PC-9 (cell line): ENCODE results near the gene CEP70. TPM values are rescaled to one million over a fixed set of nuclear protein-coding genes. Genes with fewer than 3 reads are reported as not detected.

Experiments used
- BruUV-seq: library from RNA; stranded (reverse); fragments of 400-500 nt; replicated peaks from 2 replicates; lab custom pipeline; 2021; lab: Mats Ljungman, UMichigan
- CTCF ChIA-PET: fragments of 300-600 bp; sonication (Branson Sonifier 250); formaldehyde crosslinking; loops from one replicate; lab custom pipeline; 2022; ENCODE audit warnings: antibody characterized with exemption; lab: Charles Lee
- POLR2A ChIA-PET: fragments of 300-600 bp; sonication (Branson Sonifier 250); formaldehyde crosslinking; loops from one replicate; lab custom pipeline; 2022; ENCODE audit warnings: antibody characterized with exemption; ENCODE audit not compliant: unreplicated experiment; lab: Charles Lee
- DNase-seq, 2 experiments: peaks; one replicate each; pipeline versions ENCODE4 v3.0.0 to v3.0.0-alpha.2; 2015 to 2022; ENCODE audit warnings: mixed read lengths in 1 of 2
- H2AFZ ChIP-seq: fragments of 200-600 bp; sonication (generic); 2 replicates; pipeline ENCODE4 v1.8.1; 2017; ENCODE audit warnings: antibody characterized with exemption
- H3F3A ChIP-seq: fragments of 200-600 bp; sonication (generic); 2 replicates; pipeline ENCODE4 v1.8.1; 2017; ENCODE audit warnings: antibody characterized with exemption, mild to moderate bottlenecking, low read depth; ENCODE audit not compliant: insufficient read depth
- H3K27ac ChIP-seq: fragments of 200-600 bp; sonication (generic); 2 replicates; pipeline ENCODE4 v1.6.1; 2016; ENCODE audit warnings: mixed run types
- H3K27me3 ChIP-seq: fragments of 200-600 bp; sonication (generic); 2 replicates; pipeline ENCODE4 v1.6.1; 2016; ENCODE audit warnings: low read depth, mixed run types; ENCODE audit not compliant: insufficient read depth
- H3K36me3 ChIP-seq: fragments of 200-600 bp; sonication (generic); 2 replicates; pipeline ENCODE4 v1.6.1; 2016; ENCODE audit warnings: low read depth, mixed run types
- H3K4me1 ChIP-seq: fragments of 200-600 bp; sonication (generic); replicated peaks from 2 replicates; pipeline ENCODE4 v1.6.1; 2016; ENCODE audit warnings: mixed run types; ENCODE audit not compliant: insufficient read depth
- H3K4me2 ChIP-seq: fragments of 200-600 bp; sonication (generic); 2 replicates; pipeline ENCODE4 v1.6.1; 2017; ENCODE audit warnings: mixed run types
- H3K4me3 ChIP-seq: fragments of 200-600 bp; sonication (generic); 2 replicates; pipeline ENCODE4 v1.6.1; 2016; ENCODE audit warnings: mixed run types
- H3K79me2 ChIP-seq: fragments of 200-600 bp; sonication (generic); 2 replicates; pipeline ENCODE4 v1.6.1; 2017; ENCODE audit warnings: low read depth, mixed run types
- H3K9me2 ChIP-seq: fragments of 200-600 bp; sonication (generic); 2 replicates; pipeline ENCODE4 v1.8.1; 2017; ENCODE audit warnings: mild to moderate bottlenecking; ENCODE audit not compliant: insufficient read depth
- H3K9me3 ChIP-seq: fragments of 200-600 bp; sonication (generic); 2 replicates; pipeline ENCODE4 v1.8.1; 2016; ENCODE audit warnings: low read depth; ENCODE audit not compliant: insufficient read depth
- H4K20me1 ChIP-seq: fragments of 200-600 bp; sonication (generic); 2 replicates; pipeline ENCODE4 v1.8.1; 2017; ENCODE audit not compliant: insufficient read depth
- CTCF ChIP-seq: fragments of 200-600 bp; sonication (generic); conservative IDR thresholded peaks from 2 replicates; pipeline ENCODE4 v1.6.1; 2017; ENCODE audit warnings: mixed run types, antibody characterized with exemption, mild to moderate bottlenecking, moderate library complexity
- EZH2 ChIP-seq: fragments of 200-600 bp; sonication (generic); IDR thresholded peaks from 2 replicates; pipeline ENCODE4 v1.8.0; 2017; ENCODE audit warnings: antibody characterized with exemption, low read depth
- intact Hi-C: fragments of 100-400 bp; cut with micrococcal nuclease; formaldehyde crosslinking; loops from one replicate; pipeline ENCODE4 v1.10.0; 2022; ENCODE audit not compliant: unreplicated experiment
- total RNA-seq: library from RNA; stranded (reverse); gene quantifications from 2 replicates; pipeline ENCODE4 v1.2.3, GENCODE V29; 2021

The CEP70 gene
- total RNA-seq, 1 experiment from 2014 or later = 73.6 TPM

DNA sequence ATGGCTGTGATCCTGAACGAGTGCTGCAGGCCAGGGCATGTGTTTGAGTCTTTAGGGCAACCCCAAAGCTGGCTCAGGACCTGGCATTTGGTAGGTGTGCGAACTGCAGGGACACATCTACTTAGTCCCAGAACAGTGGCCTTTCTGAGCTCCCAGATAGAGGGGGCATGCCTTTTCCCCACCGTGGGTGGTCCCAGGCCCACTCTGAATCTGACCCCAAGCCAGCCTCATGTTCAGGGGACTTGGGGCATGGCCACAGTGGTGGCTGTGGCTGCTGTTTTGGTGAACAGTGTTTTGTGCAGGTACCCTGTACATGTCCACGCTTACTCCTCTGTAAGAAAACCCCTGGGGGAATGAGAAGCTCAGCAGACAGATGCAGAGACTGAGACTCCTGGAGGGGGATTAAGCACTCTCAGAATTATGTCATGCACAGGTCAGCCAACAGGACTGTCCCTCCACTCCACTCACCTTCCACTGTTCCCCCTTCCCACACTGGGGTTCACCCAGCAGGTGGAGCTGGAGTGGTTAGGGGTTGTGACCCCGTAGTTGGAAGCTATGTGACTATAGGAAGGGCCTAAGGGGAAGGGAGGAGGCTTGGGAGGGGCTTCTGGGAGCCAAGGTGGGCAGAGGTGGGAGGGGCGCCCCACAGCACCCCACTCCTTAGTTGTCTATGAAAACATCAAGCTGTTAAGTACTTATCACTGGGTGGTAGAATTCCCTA is 143.2 kb downstream of the CEP70 start:
- Histone ChIP-seq H3K9me3 (no peaks in the 10 kb centered on the region), H3K4me3 (no peak overlapping the region), H3K4me2 (no peak overlapping the region), H3F3A (no peaks in the 10 kb centered on the region), H3K27me3 (no peaks in the 10 kb centered on the region), H4K20me1 (no peaks in the 10 kb centered on the region), H3K27ac (no peak overlapping the region), H2AFZ (no peak overlapping the region), H3K9me2 (no peaks in the 10 kb centered on the region), H3K36me3 (no peaks in the 10 kb centered on the region), H3K4me1 (no peaks in the 10 kb centered on the region), H3K79me2 (no peaks in the 10 kb centered on the region)
- no peak for TF ChIP-seq EZH2
- TF ChIP-seq CTCF = no peak
- POLR2A ChIA-PET = no interaction called here
- intact Hi-C loops = no loop called here
- BruUV-seq = no TSS peak
- DNase-seq = no peak
- CTCF ChIA-PET = no interaction called here

DNA sequence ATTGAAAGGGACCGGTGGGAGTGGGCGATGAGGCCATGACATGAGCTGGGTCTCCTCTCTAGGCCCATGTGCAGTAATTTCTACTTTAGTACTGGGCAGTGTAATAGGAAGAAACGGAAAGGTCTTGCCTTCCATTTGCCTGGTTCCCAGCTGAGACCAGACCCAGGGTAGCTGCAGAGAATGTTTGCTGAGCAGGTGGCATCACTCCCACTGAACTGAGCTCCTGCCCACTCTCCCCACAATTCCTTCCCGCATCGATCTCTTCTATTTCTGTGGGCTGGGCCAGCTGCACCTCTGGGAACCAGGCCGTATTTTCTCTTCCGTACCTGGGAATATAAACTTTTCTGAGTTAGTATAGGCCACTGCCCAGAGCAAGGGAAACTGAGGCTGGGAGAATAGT is 143.9 kb downstream of the CEP70 start:
- ChIA-PET POLR2A (no interaction called here), CTCF (no interaction called here)
- H3K9me2 ChIP-seq = no peaks in the 10 kb centered on the region
- no TSS peak for BruUV-seq
- no peaks in the 10 kb centered on the region for H4K20me1 ChIP-seq
- no peak overlapping the region for H2AFZ ChIP-seq
- H3F3A ChIP-seq = no peaks in the 10 kb centered on the region
- H3K9me3 ChIP-seq = no peaks in the 10 kb centered on the region
- H3K36me3 ChIP-seq = no peaks in the 10 kb centered on the region
- H3K79me2 ChIP-seq = no peaks in the 10 kb centered on the region
- H3K4me3 ChIP-seq = no peak overlapping the region
- no peak for DNase-seq
- TF ChIP-seq CTCF (no peak), EZH2 (no peak)
- H3K4me1 ChIP-seq = no peaks in the 10 kb centered on the region
- H3K27me3 ChIP-seq = no peaks in the 10 kb centered on the region
- H3K4me2 ChIP-seq = no peak overlapping the region
- intact Hi-C loops = no loop called here
- H3K27ac ChIP-seq = no peak overlapping the region

- TF ChIP-seq CTCF (no peak), EZH2 (no peak)
- H3K4me1 ChIP-seq = no peaks in the 10 kb centered on the region
- ChIA-PET POLR2A (no interaction called here), CTCF (no interaction called here)
- H3K9me3 ChIP-seq = no peaks in the 10 kb centered on the region
- BruUV-seq = no TSS peak
- H3K9me2 ChIP-seq = no peaks in the 10 kb centered on the region
- H3K4me3 ChIP-seq = no peak overlapping the region
- no peak overlapping the region for H2AFZ ChIP-seq
- H3K36me3 ChIP-seq = no peaks in the 10 kb centered on the region
- no peaks in the 10 kb centered on the region for H3F3A ChIP-seq
- H3K79me2 ChIP-seq = no peaks in the 10 kb centered on the region
- no peak overlapping the region for H3K4me2 ChIP-seq
- H4K20me1 ChIP-seq = no peaks in the 10 kb centered on the region
- DNase-seq = no peak
- intact Hi-C loops = no loop called here
- no peaks in the 10 kb centered on the region for H3K27me3 ChIP-seq
- H3K27ac ChIP-seq = no peak overlapping the region
These were observed 144.6 kb downstream of the CEP70 start for GRCh38 chr3:138449490-138449889.
